HG03432 (cell line): ENCODE data around the gene GCLC.

Experiments used
- ATAC-seq: cut with Tn5 transposase; IDR thresholded peaks from one replicate; pipeline ENCODE4 v1.9.1; 2021; ENCODE audit warnings: mild to moderate bottlenecking, moderate library complexity; ENCODE audit not compliant: unreplicated experiment

GCLC gene

DNA sequence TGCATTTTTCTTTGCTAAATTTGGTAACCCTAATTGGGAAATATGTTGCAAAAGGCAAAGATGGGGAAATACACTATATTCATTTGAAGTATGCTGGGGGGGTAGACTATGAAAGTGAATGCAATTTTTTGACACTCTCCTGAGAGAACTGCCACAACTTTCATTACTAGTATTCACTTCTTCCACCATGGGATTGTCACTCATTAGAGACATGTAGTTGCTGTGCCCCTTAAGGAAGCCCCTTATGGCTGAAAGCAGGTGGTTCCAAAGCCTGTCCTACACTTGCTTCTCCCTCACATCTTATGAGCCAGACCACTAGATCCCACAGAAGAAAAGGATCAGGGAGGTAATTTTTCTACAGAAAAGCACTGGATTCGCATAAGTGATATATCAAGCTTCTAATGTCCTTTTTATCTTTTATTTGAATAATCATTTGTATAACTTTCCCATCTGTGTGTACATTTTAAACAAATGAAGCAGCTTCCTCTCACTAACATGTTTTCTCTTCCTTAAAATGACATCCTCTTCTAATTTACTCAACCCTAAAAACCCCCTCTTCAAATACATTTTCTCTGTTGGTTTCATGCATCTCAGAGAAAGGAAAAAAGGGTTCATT, 83.8 kb downstream of the GCLC start:
- ATAC-seq, result peak; percentile 72

DNA sequence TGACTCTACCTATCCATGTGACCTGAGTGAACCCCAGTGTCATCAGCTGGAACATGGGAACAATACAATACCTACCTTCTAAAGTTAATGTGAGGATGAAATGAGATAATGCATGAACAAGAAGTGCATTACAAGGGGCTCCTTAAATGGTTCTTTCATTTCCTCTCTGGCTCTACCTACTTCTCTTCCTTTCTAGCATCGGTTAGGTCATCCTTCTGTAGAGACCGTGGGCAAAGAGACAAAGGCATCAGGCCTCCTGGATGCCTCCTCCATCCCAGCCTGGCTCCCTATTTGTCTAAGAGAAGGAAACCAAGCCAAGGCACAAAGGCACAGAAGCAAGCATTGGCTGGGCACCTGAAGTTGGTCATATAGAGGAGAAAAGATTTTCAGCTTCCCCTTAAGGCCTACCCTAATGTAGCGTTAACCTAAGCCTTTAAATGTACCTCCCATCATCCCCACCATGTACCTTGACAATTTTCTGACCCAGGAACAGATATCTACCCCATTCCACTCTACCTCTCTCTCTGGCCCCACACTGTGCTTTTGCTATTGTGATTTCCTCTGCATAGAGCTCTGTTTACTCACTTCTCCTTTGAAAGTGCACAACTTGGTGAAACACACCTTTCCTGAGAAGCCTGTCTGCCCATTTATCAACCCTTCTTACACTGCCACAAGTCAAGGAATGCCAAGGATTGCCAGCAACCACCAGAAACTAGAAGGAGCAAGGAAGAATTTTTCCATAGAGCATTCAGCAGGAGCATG, 86.6 kb downstream of the GCLC start:
- ATAC-seq, result no peak

DNA sequence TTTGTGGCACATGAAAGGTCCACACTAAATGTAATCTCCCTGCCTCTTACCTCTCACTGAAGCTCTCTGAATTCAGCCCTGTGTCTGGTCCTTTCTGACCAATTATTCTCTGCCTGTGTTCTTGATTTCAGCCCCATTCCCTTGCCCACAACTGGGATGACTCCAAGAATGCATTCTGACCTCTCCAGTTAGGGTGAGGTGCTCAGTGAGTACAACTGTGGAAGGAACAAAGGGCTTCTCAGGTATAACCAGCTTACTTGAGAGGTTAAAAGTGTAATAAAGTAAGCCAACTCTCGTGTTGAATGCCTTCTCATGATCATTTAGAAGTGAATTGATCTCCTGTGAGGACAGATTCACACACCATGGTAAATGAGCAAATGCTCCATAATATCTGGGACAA, 88.1 kb downstream of the GCLC start:
- no peak for ATAC-seq

DNA sequence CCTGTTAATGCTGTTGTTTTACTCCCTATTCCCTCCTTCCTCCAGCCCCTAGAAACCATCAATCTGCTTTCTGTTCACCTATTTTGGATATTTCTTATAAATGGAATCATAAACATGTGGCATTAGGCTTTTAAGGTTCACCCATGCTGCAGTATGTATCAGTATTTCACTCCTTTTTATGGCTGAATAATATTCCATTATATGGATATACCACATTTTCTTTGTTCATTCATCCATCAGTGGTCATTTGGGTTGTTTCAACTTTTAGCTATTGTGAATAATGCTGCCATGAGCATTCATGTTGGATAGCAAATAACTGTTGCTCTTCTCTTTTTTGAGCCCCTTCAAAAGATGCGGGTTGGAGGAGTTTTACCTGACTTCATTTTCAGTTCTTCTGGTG, 89.2 kb downstream of the GCLC start:
- no peak for ATAC-seq

DNA sequence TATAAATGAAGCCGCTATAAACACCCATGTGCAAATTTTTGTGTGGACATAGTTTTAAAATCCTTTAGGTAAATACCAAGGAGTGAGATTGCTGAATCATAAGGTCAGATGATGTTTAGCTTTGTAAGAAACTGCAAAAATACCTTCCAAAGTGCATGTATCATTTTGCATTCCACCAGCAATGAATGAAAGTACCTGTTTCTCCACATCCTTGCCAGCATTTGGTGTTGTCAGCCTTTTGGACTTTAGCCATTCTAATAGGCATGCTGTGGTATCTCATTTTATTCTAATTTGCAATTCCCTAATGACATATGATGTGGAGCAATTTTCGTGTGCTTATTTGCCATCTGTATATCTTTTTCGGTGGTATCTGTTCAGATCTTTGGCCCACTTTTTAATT, 93.7 kb downstream of the GCLC start:
- no peak for ATAC-seq

DNA sequence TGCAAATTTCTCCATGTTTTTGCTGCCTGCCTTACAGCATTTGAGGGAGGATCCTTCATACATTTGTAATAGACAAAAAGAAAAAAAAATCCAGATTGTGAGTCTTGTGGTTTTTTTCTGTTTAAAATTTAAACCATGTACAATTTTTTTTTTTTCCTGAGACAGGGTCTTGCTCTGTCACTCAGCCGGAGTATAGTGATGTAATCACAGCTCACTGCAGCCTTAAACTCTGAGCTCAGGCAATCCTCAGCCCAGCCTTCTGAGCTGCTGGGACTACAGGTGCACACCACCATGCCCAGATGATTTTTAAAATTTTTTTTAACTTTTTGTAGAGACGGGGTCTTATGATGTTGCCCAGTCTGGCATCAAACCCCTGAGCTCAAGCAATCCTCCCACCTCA, 97.0 kb downstream of the GCLC start:
- ATAC-seq, result no peak
